HG02970 (cell line): ENCODE results near the gene PNMA3.
"Not testable (repeated sequence)": the region's sequence is repeated elsewhere in the genome, so short reads cannot be mapped to it uniquely, and the experiment has no call there.

Source experiments
- ATAC-seq: cut with Tn5 transposase; IDR thresholded peaks from one replicate; pipeline ENCODE4 v1.9.1; 2021; ENCODE audit warnings: mild to moderate bottlenecking, moderate library complexity, moderate number of reproducible peaks; ENCODE audit not compliant: unreplicated experiment, low FRiP score

PNMA3 gene

GRCh38 chrX:153073331-153073730 lies 17.1 kb downstream of the PNMA3 start:
- ATAC-seq: not testable (repeated sequence)

GRCh38 chrX:153074262-153074899 lies 18.1 kb downstream of the PNMA3 start:
- no peak for ATAC-seq

GRCh38 chrX:153074935-153075334 lies 18.7 kb downstream of the PNMA3 start:
- ATAC-seq: no peak

GRCh38 chrX:153075366-153075765 lies 19.1 kb downstream of the PNMA3 start:
- no peak for ATAC-seq

GRCh38 chrX:153077437-153078135 lies 21.3 kb downstream of the PNMA3 start:
- ATAC-seq: not testable (repeated sequence)

GRCh38 chrX:153083238-153083923 lies 27.1 kb downstream of the PNMA3 start:
- ATAC-seq: not testable (repeated sequence)

- no peak for ATAC-seq
These were observed 46.1 kb downstream of the PNMA3 start for GRCh38 chrX:153102418-153102817.

- not testable (repeated sequence) for ATAC-seq
These were observed 48.7 kb downstream of the PNMA3 start for GRCh38 chrX:153104959-153105358.

- not testable (repeated sequence) for ATAC-seq
These were observed 50.0 kb downstream of the PNMA3 start for GRCh38 chrX:153106092-153106801.
